Naive thymus-derived CD4-positive, alpha-beta T cell (primary cell): ENCODE data around the gene COG8. TPM values are rescaled to one million over a fixed set of nuclear protein-coding genes. Genes with fewer than 3 reads are reported as not detected.

Experiments
- ATAC-seq: fragments of 150-1000 bp; cut with Tn5 transposase; 2 replicates; pipeline ENCODE4 v1.10.0; 2021; ENCODE audit warnings: mild to moderate bottlenecking, moderate library complexity
- CTCF ChIA-PET: fragments of 350-600 bp; sonication (Branson Sonifier 250); formaldehyde crosslinking; loops from one replicate; lab custom pipeline; 2021; ENCODE audit warnings: antibody characterized with exemption; lab: Charles Lee
- POLR2A ChIA-PET: fragments of 350-600 bp; sonication (Branson Sonifier 250); formaldehyde crosslinking; loops from one replicate; lab custom pipeline; 2021; ENCODE audit warnings: antibody characterized with exemption, inconsistent platforms; lab: Charles Lee
- DNase-seq, 9 donors: peaks; one replicate each; pipeline versions ENCODE4 v3.0.0 to v3.0.0-alpha.2; 2020 to 2022; ENCODE audit warnings: mixed read lengths in 1 of 9
- H3K27ac ChIP-seq: one replicate; pipeline ENCODE4 v1.7.0; 2013; ENCODE audit warnings: mild to moderate bottlenecking, low read depth, low read length, moderate library complexity
- H3K27me3 ChIP-seq, 2 donors: one replicate each; pipeline ENCODE4 v1.7.0; 2013; ENCODE audit warnings: low read length in 2 of 2, mild to moderate bottlenecking in 2 of 2, moderate library complexity in 2 of 2; ENCODE audit not compliant: control insufficient read depth in 2 of 2, insufficient read depth in 2 of 2
- H3K36me3 ChIP-seq, 3 experiments: 1 replicate in 2 of 3; 2 replicates in 1 of 3; pipeline ENCODE4 v1.7.0; 2013; ENCODE audit warnings: low read length in 3 of 3, mild to moderate bottlenecking in 3 of 3, moderate library complexity in 1 of 3; ENCODE audit not compliant: insufficient read depth in 3 of 3, control insufficient read depth in 2 of 3
- H3K4me1 ChIP-seq, 2 donors: one replicate each; pipeline ENCODE4 v1.7.0; 2013; ENCODE audit warnings: low read length in 2 of 2, mild to moderate bottlenecking in 2 of 2, moderate library complexity in 1 of 2; ENCODE audit not compliant: control insufficient read depth in 2 of 2, insufficient read depth in 2 of 2
- H3K4me3 ChIP-seq: 2 replicates; pipeline ENCODE4 v1.7.0; 2013; ENCODE audit warnings: mild to moderate bottlenecking, low read length
- H3K9me3 ChIP-seq, 3 experiments: 1 replicate in 2 of 3; 2 replicates in 1 of 3; pipeline ENCODE4 v1.7.0; 2013; ENCODE audit warnings: low read length in 3 of 3; ENCODE audit not compliant: control insufficient read depth in 2 of 3
- H3K27ac Mint-ChIP-seq, 9 donors: one replicate each; pipeline ENCODE4 v1.8.0; 2020 to 2022; ENCODE audit warnings: mixed read lengths in 9 of 9, mild to moderate bottlenecking in 8 of 9, moderate library complexity in 5 of 9, inconsistent platforms in 2 of 9
- H3K27me3 Mint-ChIP-seq, 5 donors: one replicate each; pipeline ENCODE4 v1.8.0; 2021 to 2022; ENCODE audit warnings: mixed read lengths in 5 of 5, mild to moderate bottlenecking in 1 of 5
- H3K36me3 Mint-ChIP-seq, 5 donors: one replicate each; pipeline ENCODE4 v1.8.0; 2020 to 2022; ENCODE audit warnings: mixed read lengths in 5 of 5, mild to moderate bottlenecking in 3 of 5, inconsistent platforms in 1 of 5
- H3K4me1 Mint-ChIP-seq, 7 donors: one replicate each; pipeline ENCODE4 v1.8.0; 2020 to 2022; ENCODE audit warnings: mixed read lengths in 7 of 7, mild to moderate bottlenecking in 3 of 7, inconsistent platforms in 1 of 7
- H3K4me3 Mint-ChIP-seq, 10 donors: one replicate each; pipeline ENCODE4 v1.8.0; 2020 to 2022; ENCODE audit warnings: mild to moderate bottlenecking in 10 of 10, mixed read lengths in 10 of 10, moderate library complexity in 6 of 10, inconsistent platforms in 2 of 10
- H3K9me3 Mint-ChIP-seq, 11 donors: one replicate each; pipeline ENCODE4 v1.8.0; 2020 to 2022; ENCODE audit warnings: mixed read lengths in 11 of 11, mild to moderate bottlenecking in 4 of 11, inconsistent platforms in 1 of 11, moderate library complexity in 1 of 11
- intact Hi-C, 2 donors: fragments of 100-400 bp; cut with micrococcal nuclease; formaldehyde crosslinking; loops; one replicate each; pipeline ENCODE4 v1.15.1; 2023
- polyA plus RNA-seq, 2 donors: library from polyadenylated mRNA; unstranded; fragments of 300-500 nt; fragmentation: Illumina TruSeq; gene quantifications; one replicate each; pipeline ENCODE4 v1.2.3, GENCODE V29; 2021
- total RNA-seq, 6 experiments: library from RNA in 5 of 6; stranded (reverse) in 5 of 6; gene quantifications; 1 replicate in 5 of 6; 2 replicates in 1 of 6; pipeline ENCODE4 v1.2.3 and lab custom pipeline; 2021 to 2026

The COG8 gene, protein sequence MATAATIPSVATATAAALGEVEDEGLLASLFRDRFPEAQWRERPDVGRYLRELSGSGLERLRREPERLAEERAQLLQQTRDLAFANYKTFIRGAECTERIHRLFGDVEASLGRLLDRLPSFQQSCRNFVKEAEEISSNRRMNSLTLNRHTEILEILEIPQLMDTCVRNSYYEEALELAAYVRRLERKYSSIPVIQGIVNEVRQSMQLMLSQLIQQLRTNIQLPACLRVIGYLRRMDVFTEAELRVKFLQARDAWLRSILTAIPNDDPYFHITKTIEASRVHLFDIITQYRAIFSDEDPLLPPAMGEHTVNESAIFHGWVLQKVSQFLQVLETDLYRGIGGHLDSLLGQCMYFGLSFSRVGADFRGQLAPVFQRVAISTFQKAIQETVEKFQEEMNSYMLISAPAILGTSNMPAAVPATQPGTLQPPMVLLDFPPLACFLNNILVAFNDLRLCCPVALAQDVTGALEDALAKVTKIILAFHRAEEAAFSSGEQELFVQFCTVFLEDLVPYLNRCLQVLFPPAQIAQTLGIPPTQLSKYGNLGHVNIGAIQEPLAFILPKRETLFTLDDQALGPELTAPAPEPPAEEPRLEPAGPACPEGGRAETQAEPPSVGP
- total RNA-seq (10 to 100 TPM; 29.5 to 73.7 (median 37.4) TPM), polyA plus RNA-seq (10 to 100 TPM; 38.7 to 52.0 TPM), total RNA-seq (lab: John Stamatoyannopoulos, UW) (20.7 reads per million, percentile 51 among the genes with 10 or more reads in this experiment)

- peak within 1 kb of the TSS; percentile 86 for H3K27ac ChIP-seq
- Mint-ChIP-seq H3K9me3 (no peaks in the 10 kb centered on the region), H3K4me3 (peak within 1 kb of the TSS; percentile 97 to 100 (median 99)), H3K36me3 (peaks cover 9 to 34% (median 20%) of the 10 kb centered on the region in 5 donors), H3K27me3 (no peaks in the 10 kb centered on the region), H3K4me1 (peaks cover 31 to 70% (median 49%) of the 10 kb centered on the region in 7 donors), H3K27ac (peak within 1 kb of the TSS; percentile 95 to 99 (median 98))
- H3K4me3 ChIP-seq: peak within 1 kb of the TSS; percentile 80
- ChIA-PET POLR2A (interaction anchor here (0.6 to 5.1 kb wide), 13 partner anchors 10 to 950 kb away, joined by 3 to 46 read pairs (median 4); partner anchors contain the start of genes AARS1, PDF, TERF2 and VPS4A), CTCF (interaction anchor here (2.5 kb wide), 1 partner anchor 9 kb away, joined by 13 read pairs; the partner anchor contains the start of gene PDF)
- H3K4me1 ChIP-seq: peaks cover 20 to 25% of the 10 kb centered on the region in 2 donors
- no peaks in the 10 kb centered on the region for H3K9me3 ChIP-seq
- peak; percentile 95 for ATAC-seq
- peaks cover 11 to 55% (median 13%) of the 10 kb centered on the region in 3 experiments for H3K36me3 ChIP-seq
- intact Hi-C loops: loop anchor here (1.0 to 10.0 kb wide), 13 partner anchors 9 to 1255 kb away; partner anchors contain the start of genes CYB5B (in 2 of the 2), PDF (in 2 of the 2), VPS4A (in 2 of the 2) and CHTF8 (in 1 of the 2)
- peak; percentile 78 to 91 (median 90) for DNase-seq
- H3K27me3 ChIP-seq: no peaks in the 10 kb centered on the region
Measured at GRCh38 chr16:69339289-69340094, at the start of gene COG8, which contains the start of gene NIP7. TSS of gene COG8 (minus strand) at chr16:69339564. CDS start at chr16:69339552, 12 bp downstream. TSS of gene NIP7 (plus strand) at chr16:69339772. CDS start at chr16:69339830, 58 bp downstream.

DNA sequence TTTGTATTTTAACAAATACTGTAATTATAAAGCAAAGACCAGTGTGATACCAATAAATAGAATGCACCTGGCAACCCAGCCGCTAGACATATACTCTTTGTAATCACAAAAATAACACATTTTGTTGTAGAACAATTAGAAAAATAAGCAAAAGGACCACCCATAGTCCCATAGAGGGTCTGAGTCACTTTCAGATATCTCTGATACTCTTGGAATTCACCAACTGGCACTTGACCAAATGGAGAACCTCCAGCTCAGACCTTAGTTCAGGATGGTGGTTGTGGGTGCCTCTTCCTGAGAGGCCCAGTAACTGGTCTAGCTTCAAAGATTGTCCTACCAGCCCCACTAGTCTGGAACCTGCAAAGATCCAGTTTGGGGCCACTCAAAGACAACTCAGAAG is 47.2 kb upstream of the COG8 start:
- Histone ChIP-seq H3K36me3 (peaks cover 0 to 24% (median 4%) of the 10 kb centered on the region in 3 experiments), H3K27me3 (no peaks in the 10 kb centered on the region), H3K27ac (peak overlapping the region; percentile 95), H3K9me3 (no peaks in the 10 kb centered on the region), H3K4me3 (no peak overlapping the region), H3K4me1 (peaks cover 10 to 27% of the 10 kb centered on the region in 2 donors)
- no peak for ATAC-seq
- Mint-ChIP-seq H3K9me3 (peaks cover 0 to 2% (median 0%) of the 10 kb centered on the region in 11 donors), H3K27me3 (no peaks in the 10 kb centered on the region), H3K4me3 (peak overlapping the region in 8 of 10 donors; percentile 86 to 96 (median 92)), H3K27ac (peak overlapping the region in 6 of 9 donors; percentile 90 to 99 (median 95)), H3K36me3 (peaks cover 4 to 22% (median 12%) of the 10 kb centered on the region in 5 donors), H3K4me1 (peaks cover 22 to 37% (median 35%) of the 10 kb centered on the region in 7 donors)
- ChIA-PET CTCF (no interaction called here), POLR2A (interaction anchor here (0.6 to 4.6 kb wide), 3 partner anchors 8 to 232 kb away, joined by 3 to 14 read pairs (median 3); no protein-coding TSS in a partner anchor)
- intact Hi-C loops: loop anchor here (1.0 to 5.0 kb wide), 10 partner anchors 10 to 1579 kb away; partner anchors contain the start of genes NOB1 (in 2 of the 2), CHTF8 (in 1 of the 2), COG4 (in 1 of the 2) and COG8 (in 1 of the 2)
- no peak for DNase-seq

- peaks cover 0 to 2% (median 0%) of the 10 kb centered on the region in 11 donors for H3K9me3 Mint-ChIP-seq
- peak overlapping the region; percentile 85 to 94 (median 92) for H3K4me3 Mint-ChIP-seq
- H3K27me3 ChIP-seq: no peaks in the 10 kb centered on the region
- H3K27me3 Mint-ChIP-seq: no peaks in the 10 kb centered on the region
- H3K4me1 Mint-ChIP-seq: peaks cover 22 to 38% (median 35%) of the 10 kb centered on the region in 7 donors
- peaks cover 10 to 27% of the 10 kb centered on the region in 2 donors for H3K4me1 ChIP-seq
- ChIA-PET POLR2A (interaction anchor here (0.6 to 4.6 kb wide), 5 partner anchors 30 to 55 kb away, joined by 3 to 14 read pairs (median 4); partner anchors contain the start of genes NIP7 and PDF), CTCF (interaction anchor here (0.9 kb wide), 1 partner anchor 12 kb away, joined by 3 read pairs; no protein-coding TSS in a partner anchor)
- peaks cover 0 to 30% (median 4%) of the 10 kb centered on the region in 3 experiments for H3K36me3 ChIP-seq
- H3K27ac Mint-ChIP-seq: peak overlapping the region; percentile 92 to 99 (median 95)
- DNase-seq (no peak), ATAC-seq (no peak)
- H3K27ac ChIP-seq: peak overlapping the region; percentile 95
- H3K9me3 ChIP-seq: no peaks in the 10 kb centered on the region
- peaks cover 4 to 22% (median 12%) of the 10 kb centered on the region in 5 donors for H3K36me3 Mint-ChIP-seq
- H3K4me3 ChIP-seq: peak overlapping the region; percentile 83
- intact Hi-C loops: loop anchor here (1.0 to 5.0 kb wide), 12 partner anchors 39 to 1578 kb away; partner anchors contain the start of genes CHTF8 (in 2 of the 2), CYB5B (in 2 of the 2), UTP4 (in 2 of the 2) and COG4 (in 1 of the 2)
Measured at GRCh38 chr16:69384974-69385373, 45.6 kb upstream of the COG8 start.

GRCh38 chr16:69382421-69382820 is 43.1 kb upstream of the COG8 start:
- ATAC-seq (no peak), DNase-seq (no peak)
- ChIA-PET POLR2A (interaction anchor here (1.0 kb wide), 1 partner anchor 61 kb away, joined by 4 read pairs; no protein-coding TSS in a partner anchor), CTCF (no interaction called here)
- Mint-ChIP-seq H3K36me3 (peaks cover 4 to 30% (median 19%) of the 10 kb centered on the region in 5 donors), H3K4me3 (peak overlapping the region in 1 of 10 donors; percentile 18), H3K27me3 (no peaks in the 10 kb centered on the region), H3K4me1 (peaks cover 22 to 59% (median 48%) of the 10 kb centered on the region in 7 donors), H3K9me3 (peaks cover 0 to 2% (median 0%) of the 10 kb centered on the region in 11 donors), H3K27ac (peak overlapping the region in 6 of 9 donors; percentile 12 to 78 (median 34))
- Histone ChIP-seq H3K27me3 (no peaks in the 10 kb centered on the region), H3K27ac (no peak overlapping the region), H3K4me1 (peaks cover 10 to 27% of the 10 kb centered on the region in 2 donors), H3K36me3 (peaks cover 0 to 44% (median 4%) of the 10 kb centered on the region in 3 experiments), H3K9me3 (no peaks in the 10 kb centered on the region), H3K4me3 (no peak overlapping the region)
- intact Hi-C loops: no loop called here

DNA sequence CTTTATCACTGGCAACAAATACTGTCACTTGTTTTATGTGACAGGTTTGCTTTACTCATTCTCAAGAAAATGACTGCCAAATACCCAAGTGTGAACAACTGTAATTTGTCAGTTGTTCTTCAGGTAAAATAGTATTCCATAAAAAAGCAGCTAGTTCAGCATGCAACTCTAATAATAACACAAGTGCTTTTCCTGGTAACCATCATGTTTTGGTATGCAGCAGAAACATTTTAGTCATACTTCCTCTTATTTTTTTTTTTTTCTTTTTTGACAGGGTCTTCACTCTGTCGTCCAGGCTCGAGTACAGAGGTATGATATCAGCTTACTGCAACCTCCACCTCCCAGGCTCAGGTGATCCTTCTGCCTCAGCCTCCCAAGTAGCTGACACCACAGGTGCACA is 41.9 kb upstream of the COG8 start:
- ATAC-seq (no peak), DNase-seq (no peak)
- Histone ChIP-seq H3K9me3 (no peaks in the 10 kb centered on the region), H3K4me3 (no peak overlapping the region), H3K27ac (no peak overlapping the region), H3K36me3 (peaks cover 0 to 44% (median 4%) of the 10 kb centered on the region in 3 experiments), H3K4me1 (peaks cover 10 to 20% of the 10 kb centered on the region in 2 donors), H3K27me3 (no peaks in the 10 kb centered on the region)
- intact Hi-C loops: no loop called here
- no peak overlapping the region for H3K4me3 Mint-ChIP-seq
- H3K36me3 Mint-ChIP-seq: peaks cover 4 to 34% (median 19%) of the 10 kb centered on the region in 5 donors
- H3K27ac Mint-ChIP-seq: no peak overlapping the region
- peaks cover 22 to 59% (median 48%) of the 10 kb centered on the region in 7 donors for H3K4me1 Mint-ChIP-seq
- peaks cover 0 to 2% (median 0%) of the 10 kb centered on the region in 11 donors for H3K9me3 Mint-ChIP-seq
- no peaks in the 10 kb centered on the region for H3K27me3 Mint-ChIP-seq
- CTCF ChIA-PET: no interaction called here
- POLR2A ChIA-PET: interaction anchor here (0.6 to 1.7 kb wide), 4 partner anchors 15 to 1082 kb away, joined by 3 to 4 read pairs (median 3); no protein-coding TSS in a partner anchor
